PC-3 (cell line): Measurements from ENCODE around the gene CDK10. TPM values are rescaled to one million over a fixed set of nuclear protein-coding genes. Genes with fewer than 3 reads are reported as not detected.

ENCODE experiments used
- ATAC-seq: fragments of 200-7000 bp; cut with Tn5 transposase; 2 replicates; pipeline ENCODE4 v1.9.1; 2020; ENCODE audit warnings: mild to moderate bottlenecking, moderate library complexity
- BruUV-seq: library from RNA; stranded (reverse); fragments of 400-500 nt; replicated peaks from 2 replicates; lab custom pipeline; 2021; lab: Mats Ljungman, UMichigan
- CTCF ChIA-PET: fragments of 300-600 bp; sonication (Branson Sonifier 250); formaldehyde crosslinking; loops from one replicate; lab custom pipeline; 2022; ENCODE audit warnings: antibody characterized with exemption; lab: Charles Lee
- POLR2A ChIA-PET: fragments of 300-600 bp; sonication (Branson Sonifier 250); formaldehyde crosslinking; loops from one replicate; lab custom pipeline; 2022; ENCODE audit warnings: antibody characterized with exemption; ENCODE audit not compliant: unreplicated experiment; lab: Charles Lee
- DNase-seq: peaks from one replicate; pipeline ENCODE4 v3.0.0-alpha.2; 2015
- H2AFZ ChIP-seq: fragments of 300-600 bp; sonication (generic); 2 replicates; pipeline ENCODE4 v1.6.0; 2016; ENCODE audit warnings: antibody characterized with exemption, low read length
- H3F3A ChIP-seq: fragments of 300-600 bp; sonication (generic); one replicate; pipeline ENCODE4 v1.6.0; 2017; ENCODE audit warnings: antibody characterized with exemption, low read length, control low read depth, mild to moderate bottlenecking; ENCODE audit not compliant: unreplicated experiment
- H3K27ac ChIP-seq: fragments of 300-600 bp; sonication (generic); 2 replicates; pipeline ENCODE4 v1.5.1; 2016; ENCODE audit warnings: mild to moderate bottlenecking, low read length
- H3K27me3 ChIP-seq: fragments of 300-600 bp; sonication (generic); 2 replicates; pipeline ENCODE4 v1.6.1; 2016; ENCODE audit warnings: low read length, mixed read lengths
- H3K36me3 ChIP-seq: fragments of 300-600 bp; sonication (generic); 2 replicates; pipeline ENCODE4 v1.6.1; 2016; ENCODE audit warnings: low read depth, mixed run types, low read length, mixed read lengths
- H3K4me1 ChIP-seq: fragments of 300-600 bp; sonication (generic); 2 replicates; pipeline ENCODE4 v1.5.1; 2016; ENCODE audit warnings: low read length; ENCODE audit not compliant: insufficient read depth
- H3K4me2 ChIP-seq: fragments of 300-600 bp; sonication (generic); 2 replicates; pipeline ENCODE4 v1.6.0; 2016; ENCODE audit warnings: low read length
- H3K4me3 ChIP-seq: fragments of 300-600 bp; sonication (generic); 2 replicates; pipeline ENCODE4 v1.5.1; 2016; ENCODE audit warnings: mild to moderate bottlenecking, low read length, mixed read lengths
- H3K79me2 ChIP-seq: fragments of 300-600 bp; sonication (generic); 2 replicates; pipeline ENCODE4 v1.6.1; 2017; ENCODE audit warnings: low read length, mixed read lengths
- H3K9ac ChIP-seq: fragments of 300-600 bp; sonication (generic); 2 replicates; pipeline ENCODE4 v1.6.0; 2016; ENCODE audit warnings: mild to moderate bottlenecking, low read length
- H3K9me2 ChIP-seq: fragments of 300-600 bp; sonication (generic); replicated peaks from 2 replicates; pipeline ENCODE4 v1.6.1; 2016; ENCODE audit warnings: mixed run types, low read length, mixed read lengths
- H3K9me3 ChIP-seq: fragments of 300-600 bp; sonication (generic); 2 replicates; pipeline ENCODE4 v1.6.1; 2016; ENCODE audit warnings: low read length, mixed read lengths
- H4K20me1 ChIP-seq: fragments of 300-600 bp; sonication (generic); 2 replicates; pipeline ENCODE4 v1.6.1; 2016; ENCODE audit warnings: low read length, mixed read lengths
- CTCF ChIP-seq: fragments of 300-600 bp; sonication (generic); conservative IDR thresholded peaks from 2 replicates; pipeline ENCODE4 v1.5.1; 2017; ENCODE audit warnings: antibody characterized with exemption, low read depth, mild to moderate bottlenecking, low read length
- EZH2 ChIP-seq: fragments of 300-600 bp; sonication (generic); IDR thresholded peaks from one replicate; pipeline ENCODE4 v1.6.1; 2017; ENCODE audit warnings: antibody characterized with exemption, mild to moderate bottlenecking, low read length; ENCODE audit not compliant: unreplicated experiment
- EZH2phosphoT487 ChIP-seq: fragments of 300-600 bp; sonication (generic); IDR thresholded peaks from 2 replicates; pipeline ENCODE4 v1.6.1; 2018; ENCODE audit warnings: mild to moderate bottlenecking, antibody characterized with exemption, low read length, borderline replicate concordance
- intact Hi-C: fragments of 100-400 bp; cut with micrococcal nuclease; formaldehyde crosslinking; loops from 2 replicates; pipeline ENCODE4 v1.9.0; 2023
- total RNA-seq: library from RNA; depleted of rRNA; stranded (reverse); fragments of >200 nt; gene quantifications from 2 replicates; pipeline ENCODE4 v1.2.3, GENCODE V29; 2014

The CDK10 gene
- total RNA-seq, 1 experiment from 2014 or later: 50.0 TPM

- POLR2A ChIA-PET: no interaction called here
- intact Hi-C loops: loop anchor here (10.0 kb wide), 1 partner anchor 110 kb away; the partner anchor contains the start of gene FANCA
- DNase-seq: no peak
These were observed 18.5 kb downstream of the CDK10 start for GRCh38 chr16:89705006-89705405.

GRCh38 chr16:89706518-89707260 is 20.2 kb downstream of the CDK10 start:
- H3K4me3 ChIP-seq: peak overlapping the region; percentile 64
- H3K27me3 ChIP-seq: no peaks in the 10 kb centered on the region
- no peaks in the 10 kb centered on the region for H3K9me2 ChIP-seq
- TF ChIP-seq EZH2: no peak
- TF ChIP-seq EZH2phosphoT487: no peak
- TF ChIP-seq CTCF: no peak
- intact Hi-C loops: loop anchor here (10.0 kb wide), 1 partner anchor 108 kb away; the partner anchor contains the start of gene FANCA
- ChIA-PET POLR2A (no interaction called here), CTCF (interaction anchor here (0.6 to 1.0 kb wide), 4 partner anchors 8 to 73 kb away, joined by 4 to 7 read pairs (median 4); partner anchors contain the start of gene VPS9D1)
- no TSS peak for BruUV-seq
- H2AFZ ChIP-seq: peak overlapping the region; percentile 59; the same call in 1 of the 2 replicates
- DNase-seq (no peak), ATAC-seq (no peak)
- H3F3A ChIP-seq: no peaks in the 10 kb centered on the region
- no peaks in the 10 kb centered on the region for H4K20me1 ChIP-seq
- H3K9me3 ChIP-seq: no peaks in the 10 kb centered on the region
- H3K79me2 ChIP-seq: no peaks in the 10 kb centered on the region
- no peaks in the 10 kb centered on the region for H3K4me1 ChIP-seq
- peak overlapping the region; percentile 75 for H3K4me2 ChIP-seq
- H3K9ac ChIP-seq: peak overlapping the region; percentile 36; the same call in 1 of the 2 replicates
- H3K36me3 ChIP-seq: no peaks in the 10 kb centered on the region
- no peak overlapping the region for H3K27ac ChIP-seq

More at GRCh38 chr16:89705006-89705405, 18.5 kb downstream of the CDK10 start:
- H3K4me1 ChIP-seq: peaks cover 5% of the 10 kb centered on the region
- no peaks in the 10 kb centered on the region for H3K36me3 ChIP-seq
- no peaks in the 10 kb centered on the region for H4K20me1 ChIP-seq
- TF ChIP-seq CTCF (no peak), EZH2 (no peak), EZH2phosphoT487 (no peak)
- no peaks in the 10 kb centered on the region for H3K79me2 ChIP-seq
- no peak overlapping the region for H3K9ac ChIP-seq
- H3K4me2 ChIP-seq: no peak overlapping the region
- H3K9me2 ChIP-seq: no peaks in the 10 kb centered on the region
- no TSS peak for BruUV-seq
- H3F3A ChIP-seq: no peaks in the 10 kb centered on the region
- H2AFZ ChIP-seq: no peak overlapping the region
- no peaks in the 10 kb centered on the region for H3K9me3 ChIP-seq
- H3K4me3 ChIP-seq: no peak overlapping the region
- ATAC-seq: no peak
- H3K27ac ChIP-seq: no peak overlapping the region
- CTCF ChIA-PET: no interaction called here
- H3K27me3 ChIP-seq: no peaks in the 10 kb centered on the region

- Histone ChIP-seq H3K9me3 (no peaks in the 10 kb centered on the region), H3K27ac (no peak overlapping the region), H3K79me2 (peaks cover 10% of the 10 kb centered on the region), H3K27me3 (no peaks in the 10 kb centered on the region), H3K4me1 (no peaks in the 10 kb centered on the region), H4K20me1 (no peaks in the 10 kb centered on the region), H3K4me2 (no peak overlapping the region), H3K9me2 (no peaks in the 10 kb centered on the region), H3K36me3 (no peaks in the 10 kb centered on the region), H2AFZ (no peak overlapping the region), H3K9ac (no peak overlapping the region), H3F3A (no peaks in the 10 kb centered on the region), H3K4me3 (no peak overlapping the region)
- intact Hi-C loops: loop anchor here (10.0 kb wide), 1 partner anchor 107 kb away; the partner anchor contains the start of gene FANCA
- POLR2A ChIA-PET: no interaction called here
- no peak for ATAC-seq
- DNase-seq: no peak
- BruUV-seq: no TSS peak
- CTCF ChIA-PET: no interaction called here
- TF ChIP-seq CTCF (no peak), EZH2 (no peak), EZH2phosphoT487 (no peak)
These were observed 21.2 kb downstream of the CDK10 start for GRCh38 chr16:89707695-89708094.
